Fibroblast of pulmonary artery (primary cell): ENCODE results near the gene ZDHHC14.
"Not testable (repeated sequence)": the region's sequence is repeated elsewhere in the genome, so short reads cannot be mapped to it uniquely, and the experiment has no call there.

Experiments
- DNase-seq: peaks from one replicate; pipeline ENCODE4 v3.0.0-alpha.2; 2010; ENCODE audit warnings: low read depth
- H3K4me3 ChIP-seq: replicated peaks from 2 replicates; pipeline ENCODE4 v1.5.1; 2011; ENCODE audit warnings: low read depth, mild to moderate bottlenecking, control low read depth, low read length, moderate library complexity
- CTCF ChIP-seq: IDR thresholded peaks from 2 replicates; pipeline ENCODE4 v1.5.1; 2011; ENCODE audit warnings: mild to moderate bottlenecking, control low read depth, low read length, inconsistent platforms; ENCODE audit errors: missing control alignments

The ZDHHC14 gene

GRCh38 chr6:157585274-157586087 lies 204.5 kb downstream of the ZDHHC14 start:
- no peak overlapping the region for H3K4me3 ChIP-seq
- no peak for DNase-seq
- TF ChIP-seq CTCF = no peak

GRCh38 chr6:157586088-157586414 lies 205.1 kb downstream of the ZDHHC14 start:
- TF ChIP-seq CTCF = no peak
- DNase-seq = no peak

GRCh38 chr6:157586476-157587126 lies 205.6 kb downstream of the ZDHHC14 start:
- no peak overlapping the region for H3K4me3 ChIP-seq
- DNase-seq = no peak
- no peak for TF ChIP-seq CTCF

More at GRCh38 chr6:157586088-157586414, 205.1 kb downstream of the ZDHHC14 start:
- H3K4me3 ChIP-seq = no peak overlapping the region

GRCh38 chr6:157587127-157587926 lies 206.3 kb downstream of the ZDHHC14 start:
- DNase-seq = no peak
- no peak for TF ChIP-seq CTCF
- H3K4me3 ChIP-seq = no peak overlapping the region

GRCh38 chr6:157590654-157591053 lies 209.7 kb downstream of the ZDHHC14 start:
- DNase-seq, H3K4me3 ChIP-seq: not testable (repeated sequence)

- no peak overlapping the region for H3K4me3 ChIP-seq
- no peak for TF ChIP-seq CTCF
- DNase-seq = no peak
These were observed 211.6 kb downstream of the ZDHHC14 start for GRCh38 chr6:157592541-157592940.

- no peak for DNase-seq
- H3K4me3 ChIP-seq = no peak overlapping the region
- TF ChIP-seq CTCF = no peak
These were observed 212.0 kb downstream of the ZDHHC14 start for GRCh38 chr6:157592980-157593379.
